HCT116 (cell line): ENCODE data around the gene NFASC. TPM values are rescaled to one million over a fixed set of nuclear protein-coding genes. Genes with fewer than 3 reads are reported as not detected.

Experiments used
- ATAC-seq: fragments of 200-7000 bp; cut with Tn5 transposase; 2 replicates; pipeline ENCODE4 v1.9.1; 2020; ENCODE audit warnings: mild to moderate bottlenecking, moderate library complexity
- BruUV-seq: library from RNA; stranded (reverse); fragments of 400-500 nt; replicated peaks from 2 replicates; lab custom pipeline; 2021; lab: Mats Ljungman, UMichigan
- CTCF ChIA-PET: fragments of 300-600 bp; sonication (Branson Sonifier 250); formaldehyde crosslinking; loops from one replicate; lab custom pipeline; 2021; ENCODE audit warnings: antibody characterized with exemption; lab: Charles Lee
- POLR2A ChIA-PET: fragments of 300-600, 350-600 bp; sonication (Branson Sonifier 250); formaldehyde crosslinking; loops from one replicate; lab custom pipeline; 2021; ENCODE audit warnings: antibody characterized with exemption; lab: Charles Lee
- RAD21 ChIA-PET, 2 experiments: fragments of 300-600 bp; sonication (Branson Sonifier 250); formaldehyde crosslinking; loops; one replicate each; lab custom pipeline; 2023; ENCODE audit warnings: low total read pairs in 2 of 2; ENCODE audit not compliant: uncharacterized antibody in 2 of 2, unreplicated experiment in 2 of 2, low non-redundant PET in 1 of 2; lab: Charles Lee
- DNase-seq: peaks from one replicate; pipeline ENCODE4 v3.0.0-alpha.2; 2010; ENCODE audit warnings: low read depth, low spot score
- H2AFZ ChIP-seq: fragments of 200-600 bp; shearing (Covaris generic), sonication (generic); 2 replicates; pipeline ENCODE4 v1.6.1; 2017; ENCODE audit warnings: low read depth, mixed run types, mixed read lengths, antibody characterized with exemption, low read length; ENCODE audit not compliant: poor library complexity, severe bottlenecking
- H3K27ac ChIP-seq: 2 replicates; pipeline ENCODE4 v1.5.1; 2012; ENCODE audit warnings: low read depth, low read length
- H3K27me3 ChIP-seq: fragments of 200-600 bp; sonication (generic); 2 replicates; pipeline ENCODE4 v1.6.1; 2016; ENCODE audit warnings: mixed run types, low read length, mixed read lengths; ENCODE audit not compliant: insufficient read depth
- H3K36me3 ChIP-seq, 2 experiments: fragments of 200-500 bp in 1 of 2; fragments of 200-600 bp in 1 of 2; sonication (Bioruptor generic) in 1 of 2; sonication (generic) in 1 of 2; 2 replicates each; pipeline versions ENCODE4 v1.5.1 to v1.6.1; 2014 to 2016; ENCODE audit warnings: low read length in 2 of 2, inconsistent platforms in 1 of 2, mixed read lengths in 1 of 2, mixed run types in 1 of 2; ENCODE audit not compliant: insufficient read depth in 2 of 2, control insufficient read depth in 1 of 2
- H3K4me1 ChIP-seq, 2 experiments: fragments of 200-600 bp in 1 of 2; sonication (generic) in 1 of 2; 2 replicates each; pipeline versions ENCODE4 v1.5.1 to v1.6.1; 2012 to 2017; ENCODE audit warnings: low read length in 2 of 2, inconsistent platforms in 1 of 2, mild to moderate bottlenecking in 1 of 2, mixed read lengths in 1 of 2, mixed run types in 1 of 2, moderate library complexity in 1 of 2; ENCODE audit not compliant: insufficient read depth in 2 of 2, control insufficient read depth in 1 of 2
- H3K4me2 ChIP-seq: fragments of 200-600 bp; sonication (generic); 2 replicates; pipeline ENCODE4 v1.6.1; 2017; ENCODE audit warnings: mixed run types, low read length, mixed read lengths
- H3K4me3 ChIP-seq, 2 experiments: fragments of 200-600 bp in 1 of 2; sonication (generic) in 1 of 2; replicated peaks in 1 of 2; 2 replicates each; pipeline ENCODE4 v1.5.1; 2011 to 2016; ENCODE audit warnings: low read length in 2 of 2, control low read depth in 1 of 2, low read depth in 1 of 2, mild to moderate bottlenecking in 1 of 2, mixed read lengths in 1 of 2, mixed run types in 1 of 2
- H3K79me2 ChIP-seq: fragments of 200-600 bp; sonication (generic); 2 replicates; pipeline ENCODE4 v1.6.1; 2017; ENCODE audit warnings: mild to moderate bottlenecking, mixed run types, low read length, moderate library complexity, mixed read lengths; ENCODE audit not compliant: insufficient read depth
- H3K9ac ChIP-seq: fragments of 200-600 bp; sonication (generic); 2 replicates; pipeline ENCODE4 v1.6.1; 2016; ENCODE audit warnings: low read length, mixed read lengths
- H3K9me2 ChIP-seq: fragments of 200-600 bp; sonication (generic), shearing (Covaris generic); 2 replicates; pipeline ENCODE4 v1.6.1; 2017; ENCODE audit warnings: mixed run types, mild to moderate bottlenecking, moderate library complexity; ENCODE audit not compliant: insufficient read depth
- H3K9me3 ChIP-seq, 2 experiments: fragments of 200-500 bp in 1 of 2; fragments of 200-600 bp in 1 of 2; sonication (Bioruptor generic) in 1 of 2; sonication (generic) in 1 of 2; 2 replicates each; pipeline ENCODE4 v1.6.1; 2014 to 2017; ENCODE audit warnings: low read length in 2 of 2, mixed read lengths in 2 of 2, inconsistent platforms in 1 of 2, low read depth in 1 of 2, mild to moderate bottlenecking in 1 of 2, mixed run types in 1 of 2, moderate library complexity in 1 of 2; ENCODE audit not compliant: control insufficient read depth in 1 of 2, insufficient read depth in 1 of 2
- H4K20me1 ChIP-seq: fragments of 200-600 bp; sonication (generic), shearing (Covaris generic); 2 replicates; pipeline ENCODE4 v1.6.1; 2017; ENCODE audit warnings: mixed run types, mild to moderate bottlenecking, moderate library complexity; ENCODE audit not compliant: insufficient read depth
- CBX3 ChIP-seq: IDR thresholded peaks from 2 replicates; pipeline ENCODE4 v1.6.1; 2012; ENCODE audit warnings: low read depth
- CEBPB ChIP-seq: IDR thresholded peaks from 2 replicates; pipeline ENCODE4 v1.6.1; 2012; ENCODE audit warnings: low read depth
- EGR1 ChIP-seq: IDR thresholded peaks from 2 replicates; pipeline ENCODE4 v1.6.1; 2012; ENCODE audit warnings: low read depth
- EZH2 ChIP-seq: fragments of 200-600 bp; sonication (generic); IDR thresholded peaks from 2 replicates; pipeline ENCODE4 v1.6.1; 2017; ENCODE audit warnings: antibody characterized with exemption, mixed run types
- FOSL1 ChIP-seq: IDR thresholded peaks from 2 replicates; pipeline ENCODE4 v1.6.1; 2012; ENCODE audit warnings: low read depth
- JUND ChIP-seq: IDR thresholded peaks from 2 replicates; pipeline ENCODE4 v1.6.1; 2012
- POLR2A ChIP-seq: IDR thresholded peaks from 2 replicates; pipeline ENCODE4 v1.7.0; 2011; ENCODE audit warnings: borderline replicate concordance; ENCODE audit not compliant: insufficient read depth, insufficient read length; ENCODE audit errors: extremely low read depth
- POLR2AphosphoS5 ChIP-seq: IDR thresholded peaks from 2 replicates; pipeline ENCODE4 v1.6.1; 2011; ENCODE audit warnings: mild to moderate bottlenecking, low read depth, low read length, moderate library complexity
- SIN3A ChIP-seq: IDR thresholded peaks from 2 replicates; pipeline ENCODE4 v1.6.1; 2012; ENCODE audit warnings: low read depth
- SP1 ChIP-seq: IDR thresholded peaks from 2 replicates; pipeline ENCODE4 v1.6.1; 2012; ENCODE audit warnings: low read depth
- SRF ChIP-seq: IDR thresholded peaks from 2 replicates; pipeline ENCODE4 v1.6.1; 2012; ENCODE audit warnings: low read depth
- YY1 ChIP-seq: IDR thresholded peaks from 2 replicates; pipeline ENCODE4 v1.6.1; 2011; ENCODE audit warnings: low read length, low read depth, moderate library complexity, mild to moderate bottlenecking; ENCODE audit not compliant: insufficient replicate concordance; ENCODE audit errors: extremely low read depth
- intact Hi-C: fragments of 100-400 bp; cut with micrococcal nuclease; formaldehyde crosslinking; loops from 2 replicates; pipeline ENCODE4 v1.10.0; 2022
- total RNA-seq: library from RNA; stranded (reverse); gene quantifications from one replicate; pipeline ENCODE4 v1.2.1, GENCODE V29; 2021; ENCODE audit not compliant: unreplicated experiment
- TF ChIP-seq, protein P1 (sequence below): IDR thresholded peaks from 2 replicates; pipeline ENCODE4 v1.6.1; 2012; ENCODE audit warnings: low read depth
- TF ChIP-seq, protein P2 (sequence below): IDR thresholded peaks from 2 replicates; pipeline ENCODE4 v1.6.1; 2012
- TF ChIP-seq, protein P3 (sequence below): IDR thresholded peaks from 2 replicates; pipeline ENCODE4 v1.6.1; 2012
- TF ChIP-seq, protein P4 (sequence below), 3 experiments: fragments of 200-600 bp in 1 of 3; sonication (generic) in 1 of 3; IDR thresholded peaks in 2 of 3; conservative IDR thresholded peaks in 1 of 3; 2 replicates each; pipeline ENCODE4 v1.5.1; 2012 to 2017; ENCODE audit warnings: low read depth in 2 of 3, low read length in 2 of 3, antibody characterized with exemption in 1 of 3, borderline replicate concordance in 1 of 3, control low read depth in 1 of 3, mild to moderate bottlenecking in 1 of 3, mixed read lengths in 1 of 3, mixed run types in 1 of 3, moderate library complexity in 1 of 3; ENCODE audit not compliant: insufficient read depth in 1 of 3

The NFASC gene
- total RNA-seq, 1 experiment from 2014 or later: 0.57 TPM

DNA sequence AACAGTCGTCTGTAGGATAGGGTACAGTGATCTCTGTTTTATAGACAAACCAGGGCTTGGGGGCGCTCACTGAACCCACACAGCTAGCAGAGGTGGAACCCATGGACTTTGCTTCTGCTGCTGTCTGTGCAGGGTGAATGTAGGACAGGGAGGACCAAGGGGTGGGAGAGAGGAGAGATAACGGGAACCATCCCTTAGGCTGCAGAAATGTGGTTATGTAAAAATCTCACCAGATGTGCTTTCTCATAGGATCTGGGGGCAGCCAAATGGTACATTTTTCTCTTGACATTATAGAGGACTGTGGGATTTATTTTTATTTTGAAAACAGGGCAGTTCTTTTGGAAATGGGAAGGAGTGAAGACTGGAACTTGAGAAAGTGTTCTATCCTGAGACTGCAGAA is 8.7 kb downstream of the NFASC start:
- H2AFZ ChIP-seq: no peak overlapping the region
- H3K79me2 ChIP-seq: no peaks in the 10 kb centered on the region
- H3K9me2 ChIP-seq: no peaks in the 10 kb centered on the region
- no peak overlapping the region for H3K27ac ChIP-seq
- DNase-seq: no peak
- H3K4me1 ChIP-seq: no peaks in the 10 kb centered on the region
- CTCF ChIA-PET: no interaction called here
- no peak for ATAC-seq
- H3K36me3 ChIP-seq: no peaks in the 10 kb centered on the region
- H3K9me3 ChIP-seq: no peaks in the 10 kb centered on the region
- intact Hi-C loops: no loop called here
- no peaks in the 10 kb centered on the region for H4K20me1 ChIP-seq
- no TSS peak for BruUV-seq
- no peak overlapping the region for H3K4me2 ChIP-seq
- H3K9ac ChIP-seq: no peak overlapping the region
- H3K27me3 ChIP-seq: no peaks in the 10 kb centered on the region; the same call in 1 of the 2 replicates
- RAD21 ChIA-PET: no interaction called here
- H3K4me3 ChIP-seq: no peak overlapping the region
- no peak for TF ChIP-seq CBX3
- TF ChIP-seq EZH2: no peak
- TF ChIP-seq, protein P1, sequence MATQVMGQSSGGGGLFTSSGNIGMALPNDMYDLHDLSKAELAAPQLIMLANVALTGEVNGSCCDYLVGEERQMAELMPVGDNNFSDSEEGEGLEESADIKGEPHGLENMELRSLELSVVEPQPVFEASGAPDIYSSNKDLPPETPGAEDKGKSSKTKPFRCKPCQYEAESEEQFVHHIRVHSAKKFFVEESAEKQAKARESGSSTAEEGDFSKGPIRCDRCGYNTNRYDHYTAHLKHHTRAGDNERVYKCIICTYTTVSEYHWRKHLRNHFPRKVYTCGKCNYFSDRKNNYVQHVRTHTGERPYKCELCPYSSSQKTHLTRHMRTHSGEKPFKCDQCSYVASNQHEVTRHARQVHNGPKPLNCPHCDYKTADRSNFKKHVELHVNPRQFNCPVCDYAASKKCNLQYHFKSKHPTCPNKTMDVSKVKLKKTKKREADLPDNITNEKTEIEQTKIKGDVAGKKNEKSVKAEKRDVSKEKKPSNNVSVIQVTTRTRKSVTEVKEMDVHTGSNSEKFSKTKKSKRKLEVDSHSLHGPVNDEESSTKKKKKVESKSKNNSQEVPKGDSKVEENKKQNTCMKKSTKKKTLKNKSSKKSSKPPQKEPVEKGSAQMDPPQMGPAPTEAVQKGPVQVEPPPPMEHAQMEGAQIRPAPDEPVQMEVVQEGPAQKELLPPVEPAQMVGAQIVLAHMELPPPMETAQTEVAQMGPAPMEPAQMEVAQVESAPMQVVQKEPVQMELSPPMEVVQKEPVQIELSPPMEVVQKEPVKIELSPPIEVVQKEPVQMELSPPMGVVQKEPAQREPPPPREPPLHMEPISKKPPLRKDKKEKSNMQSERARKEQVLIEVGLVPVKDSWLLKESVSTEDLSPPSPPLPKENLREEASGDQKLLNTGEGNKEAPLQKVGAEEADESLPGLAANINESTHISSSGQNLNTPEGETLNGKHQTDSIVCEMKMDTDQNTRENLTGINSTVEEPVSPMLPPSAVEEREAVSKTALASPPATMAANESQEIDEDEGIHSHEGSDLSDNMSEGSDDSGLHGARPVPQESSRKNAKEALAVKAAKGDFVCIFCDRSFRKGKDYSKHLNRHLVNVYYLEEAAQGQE: no peak
- TF ChIP-seq FOSL1: no peak
- TF ChIP-seq SIN3A: no peak
- TF ChIP-seq JUND: no peak
- no peak for TF ChIP-seq SRF
- TF ChIP-seq, protein P2, sequence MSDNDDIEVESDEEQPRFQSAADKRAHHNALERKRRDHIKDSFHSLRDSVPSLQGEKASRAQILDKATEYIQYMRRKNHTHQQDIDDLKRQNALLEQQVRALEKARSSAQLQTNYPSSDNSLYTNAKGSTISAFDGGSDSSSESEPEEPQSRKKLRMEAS: no peak
- no peak for TF ChIP-seq POLR2AphosphoS5
- TF ChIP-seq, protein P3, sequence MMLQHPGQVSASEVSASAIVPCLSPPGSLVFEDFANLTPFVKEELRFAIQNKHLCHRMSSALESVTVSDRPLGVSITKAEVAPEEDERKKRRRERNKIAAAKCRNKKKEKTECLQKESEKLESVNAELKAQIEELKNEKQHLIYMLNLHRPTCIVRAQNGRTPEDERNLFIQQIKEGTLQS: no peak
- TF ChIP-seq, protein P4, sequence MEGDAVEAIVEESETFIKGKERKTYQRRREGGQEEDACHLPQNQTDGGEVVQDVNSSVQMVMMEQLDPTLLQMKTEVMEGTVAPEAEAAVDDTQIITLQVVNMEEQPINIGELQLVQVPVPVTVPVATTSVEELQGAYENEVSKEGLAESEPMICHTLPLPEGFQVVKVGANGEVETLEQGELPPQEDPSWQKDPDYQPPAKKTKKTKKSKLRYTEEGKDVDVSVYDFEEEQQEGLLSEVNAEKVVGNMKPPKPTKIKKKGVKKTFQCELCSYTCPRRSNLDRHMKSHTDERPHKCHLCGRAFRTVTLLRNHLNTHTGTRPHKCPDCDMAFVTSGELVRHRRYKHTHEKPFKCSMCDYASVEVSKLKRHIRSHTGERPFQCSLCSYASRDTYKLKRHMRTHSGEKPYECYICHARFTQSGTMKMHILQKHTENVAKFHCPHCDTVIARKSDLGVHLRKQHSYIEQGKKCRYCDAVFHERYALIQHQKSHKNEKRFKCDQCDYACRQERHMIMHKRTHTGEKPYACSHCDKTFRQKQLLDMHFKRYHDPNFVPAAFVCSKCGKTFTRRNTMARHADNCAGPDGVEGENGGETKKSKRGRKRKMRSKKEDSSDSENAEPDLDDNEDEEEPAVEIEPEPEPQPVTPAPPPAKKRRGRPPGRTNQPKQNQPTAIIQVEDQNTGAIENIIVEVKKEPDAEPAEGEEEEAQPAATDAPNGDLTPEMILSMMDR (IDR thresholded peaks at IDR 0.05 in 2 of 3, conservative IDR thresholded peaks at IDR 0.05 in 1 of 3; ENCODE audit: borderline replicate concordance in 1 of 3, insufficient read depth in 1 of 3, low read depth in 2 of 3, low read length in 2 of 3): no peak
- no peak for TF ChIP-seq YY1
- no peak for TF ChIP-seq POLR2A
- no peak for TF ChIP-seq CEBPB
- no peak for TF ChIP-seq EGR1
- no peak for TF ChIP-seq SP1
- POLR2A ChIA-PET: no interaction called here
